H1 (cell line): ENCODE measurements around the gene ARID5B. TPM values are rescaled to one million over a fixed set of nuclear protein-coding genes. Genes with fewer than 3 reads are reported as not detected.

Experiments
- CTCF ChIA-PET: fragments of 300-600 bp; sonication (Branson Sonifier 250); formaldehyde crosslinking; loops from one replicate; lab custom pipeline; 2021; ENCODE audit not compliant: partially characterized antibody; lab: Charles Lee
- POLR2A ChIA-PET: fragments of 300-600 bp; sonication (Branson Sonifier 250); formaldehyde crosslinking; loops from one replicate; lab custom pipeline; 2021; ENCODE audit warnings: inconsistent platforms; ENCODE audit not compliant: partially characterized antibody; lab: Charles Lee
- DNase-seq, 2 experiments: peaks; one replicate each; pipeline versions ENCODE4 v3.0.0 to v3.0.0-alpha.2; 2010 to 2022; ENCODE audit warnings: low spot score in 2 of 2, low read depth in 1 of 2, mixed read lengths in 1 of 2
- FAIRE-seq: peaks from 2 replicates; lab custom pipeline; 2011; peaks lifted over from hg19 to GRCh38; lab: Jason Lieb, UNC
- H2AFZ ChIP-seq: 2 replicates; pipeline ENCODE4 v1.8.1; 2012; ENCODE audit warnings: low read length, inconsistent platforms
- H2AK5ac ChIP-seq: 2 replicates; pipeline ENCODE4 v1.6.1; 2013; ENCODE audit warnings: low read depth, low read length
- H2BK120ac ChIP-seq: replicated peaks from 2 replicates; pipeline ENCODE3; 2013; ENCODE audit warnings: low read depth, low read length, inconsistent platforms
- H2BK12ac ChIP-seq: 2 replicates; pipeline ENCODE4 v1.6.1; 2013; ENCODE audit warnings: low read depth, low read length
- H2BK15ac ChIP-seq: 2 replicates; pipeline ENCODE4 v1.6.1; 2013; ENCODE audit warnings: low read length
- H2BK20ac ChIP-seq: 2 replicates; pipeline ENCODE4 v1.6.1; 2013; ENCODE audit warnings: low read length
- H2BK5ac ChIP-seq: 2 replicates; pipeline ENCODE4 v1.6.1; 2013; ENCODE audit warnings: low read depth, low read length
- H3K14ac ChIP-seq: 2 replicates; pipeline ENCODE4 v1.6.1; 2013; ENCODE audit warnings: inconsistent platforms; ENCODE audit not compliant: insufficient read length
- H3K18ac ChIP-seq: 2 replicates; pipeline ENCODE4 v1.6.1; 2013; ENCODE audit warnings: low read length; ENCODE audit errors: extremely low read depth
- H3K23ac ChIP-seq: 2 replicates; pipeline ENCODE4 v1.6.1; 2013; ENCODE audit warnings: inconsistent platforms; ENCODE audit not compliant: insufficient read length
- H3K23me2 ChIP-seq: 2 replicates; pipeline ENCODE4 v1.6.1; 2013; ENCODE audit warnings: low read depth, low read length
- H3K27ac ChIP-seq: 2 replicates; pipeline ENCODE4 v1.6.1; 2011; ENCODE audit warnings: low read depth, low read length, inconsistent platforms
- H3K27me3 ChIP-seq, 4 experiments: replicated peaks in 1 of 4; 1 replicate in 1 of 4; 2 replicates in 3 of 4; pipeline versions ENCODE4 v1.6.1 to v1.8.1; 2011 to 2013; ENCODE audit warnings: low read length in 3 of 4, mild to moderate bottlenecking in 3 of 4, inconsistent platforms in 2 of 4, mixed read lengths in 2 of 4, moderate library complexity in 1 of 4; ENCODE audit not compliant: control insufficient read depth in 3 of 4, insufficient read depth in 3 of 4; ENCODE audit errors: extremely low read depth in 1 of 4
- H3K36me3 ChIP-seq, 4 experiments: 2 replicates each; pipeline versions ENCODE4 v1.6.1 to v1.8.1; 2011 to 2013; ENCODE audit warnings: mild to moderate bottlenecking in 4 of 4, low read length in 3 of 4, moderate library complexity in 2 of 4, control low read depth in 1 of 4, inconsistent platforms in 1 of 4; ENCODE audit not compliant: insufficient read depth in 4 of 4, control insufficient read depth in 2 of 4
- H3K4ac ChIP-seq: replicated peaks from 2 replicates; pipeline ENCODE3; 2013; ENCODE audit warnings: low read length, low read depth, mixed read lengths, inconsistent platforms; ENCODE audit not compliant: insufficient read length
- H3K4me1 ChIP-seq, 4 experiments: replicated peaks in 1 of 4; 1 replicate in 1 of 4; 2 replicates in 3 of 4; pipeline versions ENCODE4 v1.6.1 to v1.8.1; 2011 to 2013; ENCODE audit warnings: low read length in 3 of 4, inconsistent platforms in 2 of 4, mixed read lengths in 1 of 4; ENCODE audit not compliant: insufficient read depth in 4 of 4, control insufficient read depth in 3 of 4
- H3K4me2 ChIP-seq, 2 experiments: 2 replicates each; pipeline versions ENCODE4 v1.6.1 to v1.8.1; 2011 to 2013; ENCODE audit warnings: low read depth in 2 of 2, low read length in 2 of 2, control low read depth in 1 of 2, inconsistent platforms in 1 of 2, mild to moderate bottlenecking in 1 of 2; ENCODE audit not compliant: insufficient read depth in 1 of 2
- H3K4me3 ChIP-seq, 4 experiments: fragments of 200-600, 300-600 bp in 1 of 4; sonication (generic), shearing (Covaris generic), sonication (Bioruptor Twin) in 1 of 4; 2 replicates each; pipeline versions ENCODE4 v1.5.1 to v1.8.1; 2011 to 2016; ENCODE audit warnings: low read length in 4 of 4, low read depth in 3 of 4, control low read depth in 2 of 4, inconsistent platforms in 2 of 4, mild to moderate bottlenecking in 2 of 4, mixed read lengths in 1 of 4, moderate library complexity in 1 of 4; ENCODE audit not compliant: insufficient read depth in 2 of 4; ENCODE audit errors: extremely low read depth in 1 of 4
- H3K56ac ChIP-seq: replicated peaks from 2 replicates; pipeline ENCODE3; 2013; ENCODE audit warnings: low read depth, mild to moderate bottlenecking, mixed read lengths, low read length, inconsistent platforms; ENCODE audit not compliant: insufficient read length
- H3K79me1 ChIP-seq: 2 replicates; pipeline ENCODE4 v1.6.1; 2013; ENCODE audit warnings: low read depth, low read length, control low read depth
- H3K79me2 ChIP-seq, 2 experiments: 2 replicates each; pipeline versions ENCODE4 v1.6.1 to v1.8.1; 2012 to 2013; ENCODE audit warnings: low read length in 2 of 2, mild to moderate bottlenecking in 2 of 2, inconsistent platforms in 1 of 2; ENCODE audit not compliant: insufficient read depth in 2 of 2, control insufficient read depth in 1 of 2
- H3K9ac ChIP-seq, 4 experiments: replicated peaks in 1 of 4; 1 replicate in 1 of 4; 2 replicates in 3 of 4; pipeline versions ENCODE4 v1.6.1 to v1.8.1; 2011 to 2013; ENCODE audit warnings: low read depth in 3 of 4, low read length in 3 of 4, control low read depth in 2 of 4, mild to moderate bottlenecking in 2 of 4, moderate library complexity in 2 of 4, inconsistent platforms in 1 of 4; ENCODE audit errors: extremely low read depth in 1 of 4
- H3K9me3 ChIP-seq, 2 experiments: 2 replicates each; pipeline versions ENCODE4 v1.6.1 to v1.8.1; 2012 to 2013; ENCODE audit warnings: mild to moderate bottlenecking in 2 of 2, moderate library complexity in 2 of 2, control low read depth in 1 of 2, inconsistent platforms in 1 of 2, low read depth in 1 of 2, low read length in 1 of 2, mixed read lengths in 1 of 2; ENCODE audit not compliant: insufficient read depth in 2 of 2
- H4K20me1 ChIP-seq, 2 experiments: replicated peaks in 1 of 2; 2 replicates each; pipeline versions ENCODE3 to v1.8.1; 2011 to 2013; ENCODE audit warnings: inconsistent platforms in 2 of 2, low read length in 2 of 2, mild to moderate bottlenecking in 1 of 2; ENCODE audit not compliant: insufficient read depth in 2 of 2, control insufficient read depth in 1 of 2
- H4K5ac ChIP-seq: 2 replicates; pipeline ENCODE4 v1.6.1; 2013; ENCODE audit warnings: low read length, low read depth, mixed read lengths, inconsistent platforms; ENCODE audit not compliant: insufficient read length
- H4K8ac ChIP-seq: 2 replicates; pipeline ENCODE4 v1.8.0; 2013; ENCODE audit warnings: mild to moderate bottlenecking, moderate library complexity, low read length, inconsistent platforms; ENCODE audit not compliant: insufficient read depth; ENCODE audit errors: extremely low read depth
- H4K91ac ChIP-seq: replicated peaks from 2 replicates; pipeline ENCODE3; 2013; ENCODE audit warnings: low read length, mixed read lengths, inconsistent platforms; ENCODE audit not compliant: insufficient read length
- ASH2L ChIP-seq: fragments of 200-600, 300-600 bp; sonication (generic); IDR thresholded peaks from one replicate; pipeline ENCODE4 v1.7.1; 2017; ENCODE audit warnings: low read length
- ATF3 ChIP-seq: IDR thresholded peaks from 2 replicates; pipeline ENCODE4 v1.6.1; 2011; ENCODE audit warnings: low read depth, mild to moderate bottlenecking, low read length; ENCODE audit not compliant: insufficient read depth
- EP300 ChIP-seq, 2 experiments: IDR thresholded peaks; 1 replicate in 1 of 2; 2 replicates in 1 of 2; pipeline ENCODE4 v1.6.1; 2011 to 2012; ENCODE audit warnings: low read depth in 2 of 2, low read length in 2 of 2, mild to moderate bottlenecking in 2 of 2, borderline replicate concordance in 1 of 2, inconsistent platforms in 1 of 2, moderate library complexity in 1 of 2
- KDM4A ChIP-seq: IDR thresholded peaks from one replicate; pipeline ENCODE4 v1.7.1; 2012; ENCODE audit warnings: low read depth, mild to moderate bottlenecking, moderate library complexity, low read length, inconsistent platforms; ENCODE audit not compliant: severe bottlenecking
- NANOG ChIP-seq: IDR thresholded peaks from 2 replicates; pipeline ENCODE4 v1.6.1; 2011; ENCODE audit warnings: low read length, low read depth, mild to moderate bottlenecking, inconsistent platforms; ENCODE audit not compliant: insufficient read depth, poor library complexity, severe bottlenecking
- PHF8 ChIP-seq: fragments of 200-600 bp; sonication (generic); conservative IDR thresholded peaks from 2 replicates; pipeline ENCODE4 v1.7.1; 2012; ENCODE audit warnings: low read depth, mild to moderate bottlenecking, inconsistent platforms, low read length, moderate library complexity
- RAD21 ChIP-seq, 2 experiments: IDR thresholded peaks in 1 of 2; conservative IDR thresholded peaks in 1 of 2; 2 replicates each; pipeline ENCODE4 v1.6.1; 2011; ENCODE audit warnings: low read depth in 2 of 2, low read length in 2 of 2, improper control_type of control experiment in 1 of 2, inconsistent platforms in 1 of 2, mild to moderate bottlenecking in 1 of 2, moderate library complexity in 1 of 2
- SIRT6 ChIP-seq: IDR thresholded peaks from one replicate; pipeline ENCODE4 v1.7.1; 2012; ENCODE audit warnings: low read length, inconsistent platforms
- SP2 ChIP-seq: IDR thresholded peaks from 2 replicates; pipeline ENCODE4 v1.6.1; 2012; ENCODE audit warnings: mild to moderate bottlenecking, low read length, inconsistent platforms
- TAF1 ChIP-seq: IDR thresholded peaks from 2 replicates; pipeline ENCODE4 v1.6.1; 2011; ENCODE audit warnings: mild to moderate bottlenecking, low read depth, low read length
- TAF7 ChIP-seq: optimal IDR thresholded peaks from 2 replicates; pipeline ENCODE3; 2011; ENCODE audit warnings: low read depth, mild to moderate bottlenecking, inconsistent platforms, low read length, moderate library complexity, borderline replicate concordance
- TCF12 ChIP-seq: IDR thresholded peaks from 2 replicates; pipeline ENCODE4 v1.6.1; 2011; ENCODE audit warnings: low read depth, mild to moderate bottlenecking, low read length
- YY1 ChIP-seq: IDR thresholded peaks from 2 replicates; pipeline ENCODE4 v1.6.1; 2011; ENCODE audit warnings: low read depth, mild to moderate bottlenecking, low read length
- WGBS, 2 experiments: shearing (Covaris generic) in 1 of 2; methylation state at CpG; one replicate each; pipeline versions ENCODE4 v1.1.6 to v1.1.7; 2013 to 2015; ENCODE audit warnings: low lambda C conversion rate in 2 of 2, mixed read lengths in 2 of 2, inconsistent platforms in 1 of 2, low coverage in 1 of 2, missing lambda C conversion rate in 1 of 2; ENCODE audit not compliant: insufficient replicate concordance in 2 of 2, insufficient coverage in 1 of 2, insufficient read length in 1 of 2; ENCODE audit errors: extremely low coverage in 1 of 2, missing lambda C conversion rate in 1 of 2; 5-methylcytosine and 5-hydroxymethylcytosine counted together
- polyA plus RNA-seq, 7 experiments: library from polyadenylated mRNA; depleted of rRNA in 3 of 7; stranded (reverse) in 5 of 7; unstranded in 2 of 7; fragments of >200 nt in 5 of 7; fragments of 200-250 nt in 2 of 7; gene quantifications; 1 replicate in 5 of 7; 2 replicates in 1 of 7; 4 replicates in 1 of 7; pipeline versions ENCODE4 v1.2.1 to v1.2.3, GENCODE V29; 2011 to 2013; ENCODE audit warnings: missing spikeins in 2 of 7, mixed read lengths in 2 of 7
- total RNA-seq: library from RNA; stranded (reverse); fragmentation: NEBNext Ultra II Directional; extraction: Animal tissue kit (Norgen Biotek cat#: 25700); gene quantifications from 2 replicates; pipeline ENCODE4 v1.2.1, GENCODE V29; 2021

The ARID5B gene
- total and polyA plus RNA-seq, 2 of the 8 experiments (the other 6 are each of a cell fraction or from before 2014, with no cell fraction given), result 0.21 to 1.1 TPM

DNA sequence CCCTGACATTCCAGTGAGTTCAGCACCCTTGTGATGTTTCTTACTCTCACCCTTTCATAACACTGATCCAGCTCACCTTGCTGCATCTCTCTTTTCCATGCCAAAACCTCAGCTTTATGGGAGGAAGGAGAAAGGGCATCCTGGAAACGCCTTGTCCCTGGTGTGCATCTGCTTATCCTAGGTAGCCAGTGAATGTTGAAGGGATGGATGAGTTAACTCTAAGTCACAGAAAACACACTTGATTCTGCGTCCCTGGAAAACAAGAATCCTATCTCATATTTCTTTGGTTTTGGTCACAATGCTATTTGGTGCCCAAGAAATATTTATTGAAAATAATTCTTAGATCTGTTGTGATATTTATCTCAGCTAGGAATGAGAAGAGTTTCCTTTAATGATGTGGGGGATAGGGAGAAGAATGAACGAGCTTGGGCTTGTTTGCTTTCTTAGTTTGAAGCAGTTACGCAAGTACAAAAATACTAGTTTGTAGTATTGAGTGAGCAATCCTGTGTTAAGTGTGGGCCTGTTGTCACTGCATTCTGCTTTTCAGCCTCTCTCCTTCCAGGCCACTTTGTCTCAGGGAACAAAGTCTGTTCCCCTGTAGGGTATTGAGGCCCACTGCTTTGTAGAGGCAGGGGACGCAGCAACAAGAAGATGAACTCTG is 126.5 kb downstream of the ARID5B start:
- Histone ChIP-seq H2BK120ac (no peak overlapping the region), H3K18ac (no peak overlapping the region), H4K20me1 (no peaks in the 10 kb centered on the region), H3K79me1 (no peaks in the 10 kb centered on the region), H2BK5ac (no peak overlapping the region), H2AK5ac (no peak overlapping the region), H2BK15ac (no peak overlapping the region), H2BK20ac (no peak overlapping the region), H3K4me3 (no peak overlapping the region), H3K4me2 (no peak overlapping the region), H2BK12ac (no peak overlapping the region), H3K36me3 (no peaks in the 10 kb centered on the region), H4K5ac (no peak overlapping the region), H3K79me2 (no peaks in the 10 kb centered on the region), H3K9ac (no peak overlapping the region), H3K27ac (no peak overlapping the region), H2AFZ (no peak overlapping the region), H3K14ac (no peak overlapping the region), H3K27me3 (no peaks in the 10 kb centered on the region), H4K91ac (no peak overlapping the region), H3K23me2 (no peaks in the 10 kb centered on the region), H3K9me3 (no peaks in the 10 kb centered on the region), H3K23ac (no peak overlapping the region), H3K56ac (no peak overlapping the region), H3K4me1 (no peaks in the 10 kb centered on the region), H3K4ac (no peak overlapping the region), H4K8ac (no peak overlapping the region)
- no peak for DNase-seq
- POLR2A ChIA-PET, result no interaction called here
- 88% methylated on average over 5 of the region's 5 CpGs; no CpG with 5 or more reads in 1 of the 2 experiments for WGBS, 2 experiments
- no peak for FAIRE-seq
- CTCF ChIA-PET, result interaction anchor here (0.5 to 2.6 kb wide), 3 partner anchors 11 to 1949 kb away, joined by 3 to 15 read pairs (median 4); no protein-coding TSS in a partner anchor
- no peak for TF ChIP-seq TAF7
- TF ChIP-seq TAF1, result no peak
- no peak for TF ChIP-seq KDM4A
- no peak for TF ChIP-seq SIRT6
- TF ChIP-seq ATF3, result no peak
- no peak for TF ChIP-seq EP300 (IDR thresholded peaks at IDR 0.05; ENCODE audit: borderline replicate concordance in 1 of 2, low read depth in 2 of 2, low read length in 2 of 2)
- no peak for TF ChIP-seq SP2
- no peak for TF ChIP-seq NANOG
- no peak for TF ChIP-seq YY1
- no peak for TF ChIP-seq TCF12
- TF ChIP-seq RAD21 (IDR thresholded peaks at IDR 0.05 in 1 of 2, conservative IDR thresholded peaks at IDR 0.05 in 1 of 2; ENCODE audit: low read depth in 2 of 2, low read length in 2 of 2), result no peak
- no peak for TF ChIP-seq PHF8
- no peak for TF ChIP-seq ASH2L
